K562 (cell line): ENCODE measurements around the gene SCAMP5. TPM values are rescaled to one million over a fixed set of nuclear protein-coding genes. Genes with fewer than 3 reads are reported as not detected.
A peak's percentile ranks its signal among the peaks of the same experiment; 100 is the strongest.

Experiments used
- ATAC-seq: fragments of 200-7000 bp; cut with Tn5 transposase; 3 replicates; pipeline ENCODE4 v1.9.1; 2020; ENCODE audit warnings: moderate library complexity
- BruUV-seq: library from RNA; stranded (reverse); fragments of 400-500 nt; replicated peaks from 2 replicates; lab custom pipeline; 2021; lab: Mats Ljungman, UMichigan
- CTCF ChIA-PET: fragments of 300-600 bp; formaldehyde crosslinking; extraction: SDS; loops from one replicate; lab custom pipeline; 2021; ENCODE audit warnings: low intra/inter-chr PET ratio; lab: Yijun Ruan, JAX
- POLR2A ChIA-PET: fragments of 300-600, 350-650 bp; sonication (Branson Sonifier 250); formaldehyde crosslinking; extraction: SDS; loops from one replicate; lab custom pipeline; 2021; ENCODE audit warnings: antibody characterized with exemption, inconsistent platforms; lab: Yijun Ruan, JAX
- DNase-seq, 4 experiments: peaks; one replicate each; pipeline versions ENCODE4 v3.0.0 to v3.0.0-alpha.2; 2011 to 2018; ENCODE audit warnings: low spot score in 3 of 4, mixed read lengths in 3 of 4; ENCODE audit errors: extremely low read depth in 1 of 4
- FAIRE-seq: peaks from 2 replicates; lab custom pipeline; 2011; peaks lifted over from hg19 to GRCh38; lab: Jason Lieb, UNC
- H2AFZ ChIP-seq: 2 replicates; pipeline ENCODE4 v1.6.0; 2011; ENCODE audit warnings: low read depth, low read length, control low read depth, inconsistent platforms
- H3K27ac ChIP-seq: fragments of 200-600 bp; 3 replicates; pipeline ENCODE4 v1.8.0; 2011; ENCODE audit warnings: low read depth, mild to moderate bottlenecking, control low read depth, inconsistent platforms, low read length, moderate library complexity, mixed read lengths; ENCODE audit errors: extremely low read depth
- H3K27me3 ChIP-seq, 2 experiments: fragments of 300-600 bp in 1 of 2; 2 replicates in 1 of 2; 3 replicates in 1 of 2; pipeline versions ENCODE4 v1.6.0 to v1.8.0; 2011; ENCODE audit warnings: inconsistent platforms in 2 of 2, low read length in 2 of 2, mild to moderate bottlenecking in 1 of 2, mixed read lengths in 1 of 2, moderate library complexity in 1 of 2; ENCODE audit not compliant: control insufficient read depth in 2 of 2, insufficient read depth in 2 of 2
- H3K36me3 ChIP-seq: fragments of 300-600 bp; 3 replicates; pipeline ENCODE4 v1.8.0; 2011; ENCODE audit warnings: mild to moderate bottlenecking, low read length, inconsistent platforms; ENCODE audit not compliant: control insufficient read depth, insufficient read depth
- H3K4me1 ChIP-seq, 2 experiments: fragments of 200-600 bp in 1 of 2; replicated peaks in 1 of 2; 2 replicates in 1 of 2; 3 replicates in 1 of 2; pipeline versions ENCODE4 v1.5.1 to v1.8.0; 2011; ENCODE audit warnings: inconsistent platforms in 2 of 2, low read length in 2 of 2, mild to moderate bottlenecking in 1 of 2, mixed read lengths in 1 of 2, moderate library complexity in 1 of 2; ENCODE audit not compliant: control insufficient read depth in 2 of 2, insufficient read depth in 2 of 2
- H3K4me2 ChIP-seq: 2 replicates; pipeline ENCODE4 v1.6.1; 2011; ENCODE audit warnings: low read length, control low read depth, inconsistent platforms, mixed read lengths; ENCODE audit not compliant: insufficient read depth
- H3K4me3 ChIP-seq: fragments of 200-600 bp; sonication (generic), shearing (Covaris generic); 2 replicates; pipeline ENCODE4 v1.5.1; 2016; ENCODE audit warnings: control low read depth, inconsistent platforms
- H3K79me2 ChIP-seq: fragments of 200-600 bp; 3 replicates; pipeline ENCODE4 v1.8.0; 2011; ENCODE audit warnings: low read length, inconsistent platforms; ENCODE audit not compliant: control insufficient read depth, insufficient read depth
- H3K9ac ChIP-seq, 2 experiments: 2 replicates each; pipeline versions ENCODE4 v1.6.0 to v1.6.1; 2011; ENCODE audit warnings: low read depth in 2 of 2, low read length in 2 of 2, control low read depth in 1 of 2, inconsistent platforms in 1 of 2, mild to moderate bottlenecking in 1 of 2, mixed read lengths in 1 of 2; ENCODE audit not compliant: insufficient read depth in 1 of 2
- H3K9me1 ChIP-seq: one replicate; pipeline ENCODE4 v1.6.0; 2011; ENCODE audit warnings: inconsistent platforms, mild to moderate bottlenecking, low read length, moderate library complexity; ENCODE audit not compliant: control insufficient read depth, insufficient read depth
- H3K9me3 ChIP-seq: replicated peaks from 2 replicates; pipeline ENCODE4 v1.5.1; 2011; ENCODE audit warnings: low read depth, low read length, inconsistent platforms; ENCODE audit not compliant: control insufficient read depth, insufficient read depth
- H4K20me1 ChIP-seq: replicated peaks from 2 replicates; pipeline ENCODE4 v1.6.1; 2011; ENCODE audit warnings: low read length, inconsistent platforms, mixed read lengths; ENCODE audit not compliant: control insufficient read depth, insufficient read depth
- ARHGAP35 ChIP-seq: fragments of 450-650 bp; IDR thresholded peaks from 2 replicates; pipeline ENCODE4 v1.6.1; 2018; ENCODE audit not compliant: partially characterized antibody
- ATF2 ChIP-seq: sonication (generic); formaldehyde crosslinking; IDR thresholded peaks from 2 replicates; pipeline ENCODE4 v1.8.1; 2022; ENCODE audit warnings: missing genetic modification reagents
- C11orf30 ChIP-seq: fragments of 450-650 bp; IDR thresholded peaks from 2 replicates; pipeline ENCODE4 v1.6.1; 2016; ENCODE audit warnings: low read depth, mild to moderate bottlenecking
- CC2D1A ChIP-seq: fragments of 450-650 bp; IDR thresholded peaks from 2 replicates; pipeline ENCODE4 v1.6.1; 2017; ENCODE audit warnings: mild to moderate bottlenecking
- CGGBP1 ChIP-seq: fragments of 250-450 bp; sonication (Bioruptor Pico); IDR thresholded peaks from 2 replicates; pipeline ENCODE4 v1.9.0; 2021; ENCODE audit warnings: mild to moderate bottlenecking
- CSDE1 ChIP-seq, 2 experiments: fragments of 450-650 bp; IDR thresholded peaks; 2 replicates each; pipeline ENCODE4 v1.6.1; 2016; ENCODE audit warnings: mild to moderate bottlenecking in 1 of 2
- FOXA3 ChIP-seq, 2 experiments: fragments of 450-650 bp in 1 of 2; sonication (generic) in 1 of 2; formaldehyde crosslinking; IDR thresholded peaks in 1 of 2; conservative IDR thresholded peaks in 1 of 2; 2 replicates each; pipeline versions ENCODE4 v1.4.0 to v1.8.0; 2020 to 2022; ENCODE audit warnings: mild to moderate bottlenecking in 2 of 2, missing genetic modification reagents in 1 of 2
- MEIS2 ChIP-seq: fragments of 450-650 bp; IDR thresholded peaks from 2 replicates; pipeline ENCODE4 v1.6.1; 2014; ENCODE audit warnings: mild to moderate bottlenecking; ENCODE audit not compliant: partially characterized antibody
- RFX7 ChIP-seq: fragments of 250-450 bp; sonication (Bioruptor Pico); IDR thresholded peaks from 2 replicates; pipeline ENCODE4 v1.5.1; 2021; ENCODE audit warnings: mild to moderate bottlenecking
- TEAD1 ChIP-seq, 2 experiments: fragments of 450-650 bp in 1 of 2; sonication (generic) in 1 of 2; formaldehyde crosslinking; IDR thresholded peaks; 2 replicates each; pipeline versions ENCODE4 v1.4.0 to v1.8.0; 2020 to 2022; ENCODE audit warnings: mild to moderate bottlenecking in 2 of 2, missing genetic modification reagents in 1 of 2
- TFE3 ChIP-seq: fragments of 450-650 bp; formaldehyde crosslinking; IDR thresholded peaks from 2 replicates; pipeline ENCODE4 v1.4.0; 2020; ENCODE audit warnings: mild to moderate bottlenecking, mixed read lengths
- WGBS: fragments of 100-300 bp; shearing (Covaris generic); methylation state at CpG from one replicate; pipeline ENCODE4 v1.1.6; 2016; ENCODE audit warnings: low coverage, mixed read lengths; ENCODE audit not compliant: insufficient coverage; ENCODE audit errors: missing lambda C conversion rate; 5-methylcytosine and 5-hydroxymethylcytosine counted together
- in situ Hi-C: fragments of 300-500 bp; cut with MboI; formaldehyde crosslinking; loops from 4 replicates; pipeline ENCODE4 v1.15.0; 2018; ENCODE audit warnings: inconsistent platforms, mixed read lengths
- intact Hi-C: fragments of 100-400 bp; cut with micrococcal nuclease; formaldehyde crosslinking; loops from 2 replicates; pipeline ENCODE4 v1.14.2; 2022
- polyA plus RNA-seq, 8 experiments: library from polyadenylated mRNA; depleted of rRNA in 4 of 8; stranded (reverse) in 5 of 8; unstranded in 3 of 8; fragments of >200 nt; fragmentation: Nextera tagmentation in 2 of 8; fragmentation: Illumina TruSeq in 1 of 8; extraction: Ambion mirVana in 2 of 8; extraction: Trizol in 1 of 8; gene quantifications; 2 replicates each; pipeline versions ENCODE4 v1.2.1 to v1.2.3, GENCODE V29; 2011 to 2014; ENCODE audit warnings: inconsistent platforms in 1 of 8, missing spikeins in 1 of 8
- total RNA-seq, 7 experiments: library from RNA; depleted of rRNA in 6 of 7; stranded (reverse); fragments of >200 nt in 6 of 7; fragmentation: Illumina TruSeq in 2 of 7; extraction: Trizol in 2 of 7; gene quantifications; 2 replicates each; pipeline versions ENCODE4 v1.2.1 to v1.2.3, GENCODE V29; 2011 to 2021; ENCODE audit warnings: low replicate concordance in 1 of 7
- TF ChIP-seq, protein P1 (sequence below), 2 experiments: IDR thresholded peaks in 1 of 2; conservative IDR thresholded peaks in 1 of 2; 2 replicates each; pipeline ENCODE4 v1.6.1; 2016; ENCODE audit warnings: low read depth in 2 of 2, mild to moderate bottlenecking in 1 of 2, missing compliant biosample characterization in 1 of 2, missing genetic modification characterization in 1 of 2, moderate library complexity in 1 of 2

SCAMP5 gene
- total and polyA plus RNA-seq, 9 of the 15 experiments (the other 6 are each of a cell fraction or from before 2014, with no cell fraction given) = 0.09 to 0.29 (median 0.19) TPM; not detected in 5

DNA sequence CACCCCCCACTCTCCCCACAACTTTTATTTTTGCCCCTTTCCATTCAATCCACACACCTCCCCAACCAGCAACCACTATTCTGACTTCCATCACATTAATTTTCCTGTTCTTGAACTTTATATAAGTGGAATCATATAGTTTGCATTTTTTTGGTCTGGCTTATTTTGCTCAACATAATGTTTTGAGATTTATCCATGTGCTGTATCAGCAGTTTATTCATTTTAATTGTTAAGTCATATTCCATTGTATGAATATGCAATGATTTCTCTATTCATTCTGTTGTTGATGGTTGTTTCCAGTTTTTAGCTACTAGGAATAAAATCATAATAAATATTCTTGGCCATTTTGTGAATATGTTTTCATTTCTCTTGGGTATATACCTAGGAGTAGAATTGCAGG, 5.8 kb upstream of the SCAMP5 start (continued):
- TF ChIP-seq CC2D1A (no peak), C11orf30 (peak; percentile 76), ATF2 (CRISPR knock-in tag) (no peak)

- H3K9ac ChIP-seq = no peak overlapping the region
- ATAC-seq (no peak), DNase-seq (no peak), FAIRE-seq (no peak)
- intact Hi-C loops = no loop called here
- peaks cover 8% of the 10 kb centered on the region for H4K20me1 ChIP-seq
- no peaks in the 10 kb centered on the region for H3K9me3 ChIP-seq
- TF ChIP-seq TEAD1 (CRISPR knock-in tag; IDR thresholded peaks at IDR 0.05) (no peak), CSDE1 (IDR thresholded peaks at IDR 0.05) (no peak), CGGBP1 (no peak), MEIS2 (peak; percentile 51), RFX7 (CRISPR knock-in tag) (no peak), FOXA3 (CRISPR knock-in tag; conservative IDR thresholded peaks at IDR 0.05 in 1 of 2, IDR thresholded peaks at IDR 0.05 in 1 of 2) (no peak), TFE3 (CRISPR knock-in tag) (peak; percentile 47), ARHGAP35 (no peak), CC2D1A (no peak)
- TF ChIP-seq, protein P1, sequence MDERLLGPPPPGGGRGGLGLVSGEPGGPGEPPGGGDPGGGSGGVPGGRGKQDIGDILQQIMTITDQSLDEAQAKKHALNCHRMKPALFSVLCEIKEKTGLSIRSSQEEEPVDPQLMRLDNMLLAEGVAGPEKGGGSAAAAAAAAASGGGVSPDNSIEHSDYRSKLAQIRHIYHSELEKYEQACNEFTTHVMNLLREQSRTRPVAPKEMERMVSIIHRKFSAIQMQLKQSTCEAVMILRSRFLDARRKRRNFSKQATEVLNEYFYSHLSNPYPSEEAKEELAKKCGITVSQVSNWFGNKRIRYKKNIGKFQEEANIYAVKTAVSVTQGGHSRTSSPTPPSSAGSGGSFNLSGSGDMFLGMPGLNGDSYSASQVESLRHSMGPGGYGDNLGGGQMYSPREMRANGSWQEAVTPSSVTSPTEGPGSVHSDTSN (CRISPR knock-in tag; IDR thresholded peaks at IDR 0.05; ENCODE audit: low read depth) = no peak
- TF ChIP-seq, protein P1 (tag; conservative IDR thresholded peaks at IDR 0.05; ENCODE audit: low read depth) = peak; percentile 70
- CTCF ChIA-PET = no interaction called here
- H3K36me3 ChIP-seq = no peaks in the 10 kb centered on the region
- peaks cover 0 to 14% of the 10 kb centered on the region in 2 experiments; a peak in 2 of 5 replicates for H3K4me1 ChIP-seq
- peaks cover 10 to 24% of the 10 kb centered on the region in 2 experiments; a peak in 4 of 5 replicates for H3K27me3 ChIP-seq
- no peak overlapping the region for H2AFZ ChIP-seq
- no peaks in the 10 kb centered on the region for H3K79me2 ChIP-seq
- WGBS = 0% methylated on average over 1 of the region's 1 CpG
- no peak overlapping the region for H3K4me3 ChIP-seq
- H3K9me1 ChIP-seq = peaks cover 2% of the 10 kb centered on the region
- no peak overlapping the region for H3K27ac ChIP-seq
- H3K4me2 ChIP-seq = no peak overlapping the region
- in situ Hi-C loops = no loop called here
- POLR2A ChIA-PET = no interaction called here
- no TSS peak for BruUV-seq
These were observed 2.7 kb upstream of the SCAMP5 start for GRCh38 chr15:74992619-74993018.
